ENCODE data around the gene DMAC2.

Gene DMAC2

DNA sequence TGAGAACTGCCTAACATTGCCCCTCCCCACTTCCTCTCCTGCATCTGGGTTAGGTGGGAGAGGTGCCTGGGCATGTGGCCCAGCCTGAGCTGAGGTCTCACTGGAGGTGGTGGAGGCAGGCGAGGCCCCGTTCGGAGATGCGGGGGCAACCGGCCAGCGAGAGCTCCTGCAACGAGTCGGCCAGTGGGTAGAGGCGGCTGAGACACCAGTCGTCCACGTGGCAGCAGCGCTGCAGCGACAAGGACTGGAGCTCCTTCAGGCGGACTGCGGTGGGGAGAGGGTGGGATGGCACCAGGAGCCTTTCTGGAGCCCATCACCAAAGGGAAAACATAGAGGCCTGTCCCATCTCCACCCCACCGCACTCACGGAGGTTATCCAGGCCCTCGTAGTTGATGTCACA lies 6.5 kb downstream of the DMAC2 start:
- peaks cover 0 to 17% (median 5%) of the 10 kb centered on the region in 5 donors for H3K4me1 ChIP-seq (ENCODE audit: control insufficient read depth in 5 of 5, insufficient read depth in 5 of 5, low read length in 5 of 5)
- H3K27ac ChIP-seq (ENCODE audit: low read depth, low read length): no peak overlapping the region
- H3K9me3 ChIP-seq (ENCODE audit: control insufficient read depth in 5 of 5, low read length in 5 of 5): no peaks in the 10 kb centered on the region
- H3K9ac ChIP-seq (ENCODE audit: low read length in 5 of 5): no peak overlapping the region
- H3K27me3 ChIP-seq (ENCODE audit: control insufficient read depth in 5 of 5, insufficient read depth in 4 of 5, low read length in 5 of 5): no peaks in the 10 kb centered on the region
- H3K4me3 ChIP-seq (ENCODE audit: low read depth in 1 of 5, low read length in 5 of 5): no peak overlapping the region
- peaks cover 0 to 46% (median 40%) of the 10 kb centered on the region in 5 donors for H3K36me3 ChIP-seq (ENCODE audit: control insufficient read depth in 5 of 5, insufficient read depth in 5 of 5, low read length in 5 of 5)

DNA sequence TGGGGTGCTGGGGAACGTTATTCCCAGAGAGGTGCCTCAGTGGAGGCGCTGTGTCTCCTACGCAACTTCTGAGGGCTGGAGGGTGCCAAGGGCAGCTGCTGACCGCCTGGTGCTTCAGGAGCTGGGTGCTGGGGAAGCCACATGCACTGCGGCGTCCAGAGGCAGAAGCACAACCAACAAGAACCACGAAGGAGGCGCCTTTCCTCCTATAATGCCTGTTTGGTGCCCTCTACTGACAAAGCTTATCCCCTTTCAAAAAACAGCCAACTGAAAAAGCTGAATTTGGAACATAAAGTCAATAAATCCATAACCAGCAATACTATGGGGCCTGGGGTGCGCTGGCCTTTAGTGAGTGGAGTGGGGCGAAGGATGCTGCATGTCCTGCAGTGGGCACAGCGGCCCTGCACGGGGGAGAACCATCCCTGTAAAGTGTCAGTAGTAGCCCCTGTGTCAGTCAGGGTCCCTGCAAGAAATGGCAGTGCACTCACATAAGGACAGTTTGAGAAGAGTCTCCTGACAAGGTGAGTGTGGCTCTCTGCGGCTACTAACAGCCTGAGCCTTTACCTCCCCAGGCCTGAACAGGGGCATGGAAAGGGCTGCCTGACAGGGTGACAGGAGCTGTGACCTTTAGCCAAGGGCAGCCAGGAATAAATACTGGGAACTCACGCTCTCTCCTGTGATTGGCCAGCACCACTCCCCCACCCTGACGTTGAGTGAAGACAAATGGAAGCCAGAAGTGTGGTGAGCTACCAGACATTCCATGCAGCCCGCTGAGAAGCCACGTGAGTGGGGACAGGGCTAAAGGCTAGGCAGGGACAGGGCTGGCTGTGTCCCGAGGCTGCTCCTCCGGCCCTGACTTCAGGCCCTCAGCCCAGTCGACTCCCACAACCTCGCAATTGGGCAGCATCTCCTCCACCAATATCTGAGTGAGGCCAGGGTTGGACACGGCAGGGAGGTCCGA lies 8.0 kb downstream of the DMAC2 start:
- Histone ChIP-seq H3K4me1 (ENCODE audit: control insufficient read depth in 5 of 5, insufficient read depth in 5 of 5, low read length in 5 of 5) (peaks cover 3 to 30% (median 16%) of the 10 kb centered on the region in 5 donors), H3K36me3 (ENCODE audit: control insufficient read depth in 5 of 5, insufficient read depth in 5 of 5, low read length in 5 of 5) (peaks cover 0 to 38% (median 34%) of the 10 kb centered on the region in 5 donors), H3K27me3 (ENCODE audit: control insufficient read depth in 5 of 5, insufficient read depth in 4 of 5, low read length in 5 of 5) (no peaks in the 10 kb centered on the region), H3K9ac (ENCODE audit: low read length in 5 of 5) (peak overlapping the region in 1 of 5 donors; percentile 20), H3K9me3 (ENCODE audit: control insufficient read depth in 5 of 5, low read length in 5 of 5) (no peaks in the 10 kb centered on the region), H3K27ac (ENCODE audit: low read depth, low read length) (no peak overlapping the region), H3K4me3 (ENCODE audit: low read depth in 1 of 5, low read length in 5 of 5) (no peak overlapping the region)

DNA sequence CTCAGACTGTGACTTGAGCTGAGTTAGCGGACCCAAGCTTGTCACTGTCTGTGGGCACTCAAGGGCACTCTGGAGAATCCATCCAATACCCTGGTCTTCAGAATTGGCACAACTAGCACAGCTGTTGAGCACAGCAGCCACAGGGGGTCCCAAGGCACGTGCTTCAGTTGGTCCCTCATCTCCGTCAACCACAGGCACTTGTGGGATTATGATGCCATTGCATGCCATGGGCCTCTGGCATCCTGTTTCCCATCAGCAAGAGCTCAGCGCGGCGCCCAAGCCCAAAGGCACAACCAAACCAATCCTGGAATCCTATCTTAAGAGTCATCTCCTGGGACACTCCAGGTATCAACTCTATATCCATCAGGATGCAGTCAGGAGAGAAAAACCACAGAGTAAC lies 8.8 kb downstream of the DMAC2 start:
- Histone ChIP-seq H3K27me3 (ENCODE audit: control insufficient read depth in 5 of 5, insufficient read depth in 4 of 5, low read length in 5 of 5) (no peaks in the 10 kb centered on the region), H3K9me3 (ENCODE audit: control insufficient read depth in 5 of 5, low read length in 5 of 5) (no peaks in the 10 kb centered on the region), H3K4me1 (ENCODE audit: control insufficient read depth in 5 of 5, insufficient read depth in 5 of 5, low read length in 5 of 5) (peaks cover 3 to 38% (median 24%) of the 10 kb centered on the region in 5 donors), H3K36me3 (ENCODE audit: control insufficient read depth in 5 of 5, insufficient read depth in 5 of 5, low read length in 5 of 5) (peaks cover 0 to 34% (median 33%) of the 10 kb centered on the region in 5 donors), H3K27ac (ENCODE audit: low read depth, low read length) (no peak overlapping the region), H3K9ac (ENCODE audit: low read length in 5 of 5) (no peak overlapping the region), H3K4me3 (ENCODE audit: low read depth in 1 of 5, low read length in 5 of 5) (no peak overlapping the region)

DNA sequence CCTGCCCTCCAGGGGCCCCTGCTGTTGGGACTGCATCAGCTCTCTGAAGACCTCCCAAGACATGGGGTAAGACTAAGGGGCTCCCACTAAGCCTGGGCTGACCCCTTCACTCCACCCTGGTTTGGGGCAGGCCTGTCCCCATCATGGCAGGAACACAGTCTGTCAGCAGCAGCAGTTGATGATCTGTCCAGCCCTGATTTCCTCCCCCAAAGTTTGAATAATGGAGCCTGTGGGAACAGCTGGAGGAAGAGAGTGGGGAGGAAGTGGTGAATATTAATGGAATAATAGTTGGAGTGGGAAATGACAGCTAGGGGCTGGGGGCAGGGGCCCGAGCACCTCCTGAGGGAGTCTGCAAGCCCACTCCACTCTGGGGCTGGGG lies 11.2 kb downstream of the DMAC2 start:
- peak overlapping the region in 2 of 5 donors; percentile 20 to 71 for H3K9ac ChIP-seq (ENCODE audit: low read length in 5 of 5)
- no peak overlapping the region for H3K27ac ChIP-seq (ENCODE audit: low read depth, low read length)
- peaks cover 3 to 47% (median 28%) of the 10 kb centered on the region in 5 donors for H3K4me1 ChIP-seq (ENCODE audit: control insufficient read depth in 5 of 5, insufficient read depth in 5 of 5, low read length in 5 of 5)
- no peaks in the 10 kb centered on the region for H3K9me3 ChIP-seq (ENCODE audit: control insufficient read depth in 5 of 5, low read length in 5 of 5)
- H3K27me3 ChIP-seq (ENCODE audit: control insufficient read depth in 5 of 5, insufficient read depth in 4 of 5, low read length in 5 of 5): no peaks in the 10 kb centered on the region
- peak overlapping the region in 3 of 5 donors; percentile 39 to 77 (median 52) for H3K4me3 ChIP-seq (ENCODE audit: low read depth in 1 of 5, low read length in 5 of 5)
- H3K36me3 ChIP-seq (ENCODE audit: control insufficient read depth in 5 of 5, insufficient read depth in 5 of 5, low read length in 5 of 5): peaks cover 0 to 54% (median 51%) of the 10 kb centered on the region in 5 donors

DNA sequence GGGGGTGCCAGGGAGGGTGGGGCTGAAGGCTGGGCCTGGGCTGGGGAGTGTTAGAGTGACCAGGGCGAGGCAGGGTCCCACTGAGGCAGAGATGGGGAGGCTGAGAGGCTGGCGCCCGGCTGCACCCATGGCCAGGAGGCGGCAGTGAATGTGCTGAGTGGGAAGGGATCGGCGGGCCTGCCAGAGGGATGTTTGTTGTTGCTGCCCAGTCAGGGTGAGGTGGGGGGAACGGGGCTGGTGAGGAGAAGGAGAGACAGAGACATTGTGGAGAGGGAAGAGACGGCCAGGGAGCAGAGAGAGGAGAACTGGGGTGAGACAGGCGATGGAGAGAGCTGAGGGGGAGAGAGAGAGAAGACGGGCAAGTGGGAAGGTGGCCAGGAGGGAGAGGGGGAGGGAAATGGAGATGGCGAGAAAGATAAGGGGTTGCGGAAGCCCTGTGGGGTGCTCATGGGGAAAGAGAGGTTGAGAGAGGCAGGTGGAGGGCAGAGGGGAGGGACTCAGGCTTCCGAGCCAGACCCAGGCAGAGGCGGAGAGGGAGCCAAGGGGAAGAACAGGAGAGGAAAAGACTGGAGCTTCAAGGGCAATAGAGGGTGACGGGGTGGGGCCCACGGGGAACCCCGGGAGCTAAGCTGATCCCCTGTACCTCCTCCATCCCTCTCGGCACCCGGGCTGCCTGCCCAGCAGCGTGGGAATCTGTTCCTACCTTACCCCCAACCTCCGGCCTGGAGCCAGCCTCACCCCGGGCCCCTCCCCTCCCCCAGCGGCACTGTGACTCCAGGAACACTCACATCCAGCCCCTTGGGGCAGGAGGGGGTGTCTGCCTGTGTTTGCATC lies 11.8 kb downstream of the DMAC2 start:
- Histone ChIP-seq H3K27ac (ENCODE audit: low read depth, low read length) (no peak overlapping the region), H3K9me3 (ENCODE audit: control insufficient read depth in 5 of 5, low read length in 5 of 5) (no peaks in the 10 kb centered on the region), H3K4me1 (ENCODE audit: control insufficient read depth in 5 of 5, insufficient read depth in 5 of 5, low read length in 5 of 5) (peaks cover 3 to 47% (median 28%) of the 10 kb centered on the region in 5 donors), H3K27me3 (ENCODE audit: control insufficient read depth in 5 of 5, insufficient read depth in 4 of 5, low read length in 5 of 5) (no peaks in the 10 kb centered on the region), H3K4me3 (ENCODE audit: low read depth in 1 of 5, low read length in 5 of 5) (peak overlapping the region; percentile 39 to 77 (median 62)), H3K9ac (ENCODE audit: low read length in 5 of 5) (peak overlapping the region in 3 of 5 donors; percentile 20 to 71 (median 44)), H3K36me3 (ENCODE audit: control insufficient read depth in 5 of 5, insufficient read depth in 5 of 5, low read length in 5 of 5) (peaks cover 0 to 53% (median 50%) of the 10 kb centered on the region in 5 donors)

DNA sequence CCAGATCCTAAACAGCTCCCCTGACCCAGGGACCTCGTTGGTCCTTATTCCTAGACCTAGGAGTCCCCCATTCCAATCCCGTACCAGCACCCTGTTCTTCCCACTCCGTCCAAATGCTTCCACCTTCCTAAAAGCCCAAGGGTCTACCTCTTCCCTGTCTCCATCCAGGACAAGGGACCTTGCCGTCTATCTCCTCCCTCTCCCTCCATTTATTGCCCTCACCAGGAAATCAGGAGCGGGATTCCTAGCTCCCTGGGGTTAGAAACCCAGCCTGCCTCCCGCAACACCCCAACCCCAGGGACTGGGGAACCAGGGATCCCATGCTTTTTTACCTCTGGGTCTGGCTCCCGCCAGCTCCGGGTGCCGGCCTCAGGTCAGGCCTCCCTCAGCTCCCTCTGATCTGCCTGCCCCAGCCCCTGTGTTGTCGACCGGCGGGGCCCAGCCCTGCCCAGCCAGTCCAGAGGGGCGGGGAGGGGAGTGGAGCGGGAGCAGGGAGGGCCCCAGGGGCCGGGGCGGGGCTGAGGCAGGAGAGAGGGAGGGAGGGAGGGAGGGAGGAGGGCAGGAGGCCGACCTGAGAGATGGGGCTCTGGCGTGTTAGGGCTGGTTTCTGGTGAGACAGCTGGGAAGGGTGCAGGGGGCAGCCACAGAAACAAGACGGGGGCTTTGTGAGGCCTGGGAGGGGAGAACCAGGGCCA lies 12.6 kb downstream of the DMAC2 start, which contains the start of gene B3GNT8:
Gene B3GNT8 (minus strand): TSS at position 423 of the 695 bp plus-strand sequence. CDS start 596 bp downstream, outside the sequence.
- Histone ChIP-seq H3K9me3 (ENCODE audit: control insufficient read depth in 5 of 5, low read length in 5 of 5) (no peaks in the 10 kb centered on the region), H3K27me3 (ENCODE audit: control insufficient read depth in 5 of 5, insufficient read depth in 4 of 5, low read length in 5 of 5) (no peaks in the 10 kb centered on the region), H3K36me3 (ENCODE audit: control insufficient read depth in 5 of 5, insufficient read depth in 5 of 5, low read length in 5 of 5) (peaks cover 0 to 53% (median 50%) of the 10 kb centered on the region in 5 donors), H3K4me1 (ENCODE audit: control insufficient read depth in 5 of 5, insufficient read depth in 5 of 5, low read length in 5 of 5) (peaks cover 3 to 47% (median 28%) of the 10 kb centered on the region in 5 donors), H3K4me3 (ENCODE audit: low read depth in 1 of 5, low read length in 5 of 5) (peak within 1 kb of the TSS; percentile 62 to 83 (median 70)), H3K9ac (ENCODE audit: low read length in 5 of 5) (peak within 1 kb of the TSS; percentile 52 to 91 (median 74)), H3K27ac (ENCODE audit: low read depth, low read length) (no peak within 1 kb of the TSS)

DNA sequence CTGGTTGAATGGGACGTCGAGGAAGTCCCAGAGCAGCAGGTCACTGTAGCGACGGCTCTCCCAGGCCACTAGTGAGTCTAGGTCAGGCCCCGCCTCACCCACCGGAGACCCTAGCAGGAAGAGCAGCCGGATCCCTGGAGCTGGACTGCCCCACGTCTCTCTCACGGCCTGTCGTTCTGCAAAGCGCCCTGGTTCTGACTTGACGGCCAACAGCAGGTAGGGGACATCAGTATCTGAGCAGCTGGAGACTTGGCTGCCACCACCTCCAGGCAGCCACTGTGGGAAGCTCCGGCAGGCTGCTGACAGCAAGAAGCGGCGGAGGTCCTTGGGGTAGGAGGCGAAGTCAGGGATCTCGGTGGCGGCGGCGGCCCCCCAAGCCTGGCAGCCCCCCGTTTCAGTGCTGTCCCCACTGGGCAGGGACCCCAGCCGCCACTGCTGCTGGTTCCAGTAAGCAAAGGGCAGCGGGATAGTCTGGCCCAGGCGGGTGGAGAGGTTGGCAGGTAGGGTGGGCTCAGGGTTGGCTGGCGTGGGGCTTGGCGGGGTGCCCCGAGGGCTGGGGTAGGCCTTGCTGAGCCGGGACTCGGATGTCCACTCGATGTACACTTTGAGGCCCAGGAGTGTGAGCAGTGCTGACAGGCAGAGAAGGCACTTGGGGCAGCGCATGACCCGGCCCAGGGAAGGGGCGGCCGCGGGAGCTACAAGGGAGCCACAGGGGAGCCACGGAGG lies 13.4 kb downstream of the DMAC2 start:
- Histone ChIP-seq H3K9me3 (ENCODE audit: control insufficient read depth in 5 of 5, low read length in 5 of 5) (no peaks in the 10 kb centered on the region), H3K36me3 (ENCODE audit: control insufficient read depth in 5 of 5, insufficient read depth in 5 of 5, low read length in 5 of 5) (peaks cover 0 to 53% (median 47%) of the 10 kb centered on the region in 5 donors), H3K27me3 (ENCODE audit: control insufficient read depth in 5 of 5, insufficient read depth in 4 of 5, low read length in 5 of 5) (no peaks in the 10 kb centered on the region), H3K4me3 (ENCODE audit: low read depth in 1 of 5, low read length in 5 of 5) (peak overlapping the region in 4 of 5 donors; percentile 62 to 77 (median 67)), H3K27ac (ENCODE audit: low read depth, low read length) (no peak overlapping the region), H3K9ac (ENCODE audit: low read length in 5 of 5) (peak overlapping the region; percentile 52 to 91 (median 74)), H3K4me1 (ENCODE audit: control insufficient read depth in 5 of 5, insufficient read depth in 5 of 5, low read length in 5 of 5) (peaks cover 3 to 49% (median 28%) of the 10 kb centered on the region in 5 donors)

DNA sequence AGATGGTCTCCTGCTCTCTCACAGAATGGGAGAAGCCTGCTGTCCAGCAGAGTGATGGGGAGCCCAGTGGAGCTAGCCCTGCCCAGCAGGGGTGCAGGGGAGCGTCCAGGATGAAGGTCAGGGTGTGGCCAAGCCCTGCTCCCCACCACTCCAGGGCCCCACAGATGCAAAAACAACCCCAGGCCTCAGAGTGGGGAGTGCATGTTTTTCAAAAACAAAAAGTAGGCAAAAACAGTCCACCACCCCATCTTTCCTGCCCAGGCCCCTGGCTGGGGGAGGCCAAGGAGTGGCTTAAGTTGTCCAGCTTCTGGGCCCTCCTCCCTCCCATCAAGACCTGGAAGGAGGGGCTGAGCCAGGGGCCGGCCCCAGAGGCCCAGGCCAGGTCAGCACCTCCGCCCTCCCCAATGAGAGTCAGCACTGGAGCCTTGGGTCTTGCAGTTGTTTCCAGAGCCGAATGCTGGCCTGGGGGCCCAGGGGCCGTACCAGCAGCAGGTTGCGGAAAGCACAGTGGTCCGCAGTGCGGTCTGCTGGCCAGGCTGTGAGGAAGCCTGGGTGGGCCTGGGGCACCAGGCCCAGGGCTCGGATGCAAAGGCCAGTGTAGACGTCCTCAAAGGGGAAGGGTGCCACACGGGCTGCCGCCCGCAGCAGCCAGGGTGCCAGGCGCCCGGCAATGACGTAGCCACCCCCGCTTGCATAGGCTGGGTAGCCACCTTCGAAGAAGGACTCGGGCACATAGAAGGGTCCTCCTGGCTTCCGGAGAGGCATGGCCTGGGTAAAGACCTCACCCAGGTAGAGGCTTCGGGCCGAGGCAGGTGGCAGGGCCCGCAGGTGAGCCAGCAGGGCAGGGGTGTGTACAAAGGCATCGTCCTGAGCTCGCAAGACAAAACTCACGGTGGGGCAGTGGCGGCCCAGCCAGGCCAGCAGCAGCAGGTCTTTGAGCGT lies 14.3 kb downstream of the DMAC2 start:
- H3K36me3 ChIP-seq (ENCODE audit: control insufficient read depth in 5 of 5, insufficient read depth in 5 of 5, low read length in 5 of 5): peaks cover 0 to 54% (median 47%) of the 10 kb centered on the region in 5 donors
- H3K9me3 ChIP-seq (ENCODE audit: control insufficient read depth in 5 of 5, low read length in 5 of 5): no peaks in the 10 kb centered on the region
- H3K27me3 ChIP-seq (ENCODE audit: control insufficient read depth in 5 of 5, insufficient read depth in 4 of 5, low read length in 5 of 5): no peaks in the 10 kb centered on the region
- no peak overlapping the region for H3K27ac ChIP-seq (ENCODE audit: low read depth, low read length)
- H3K4me3 ChIP-seq (ENCODE audit: low read depth in 1 of 5, low read length in 5 of 5): peak overlapping the region in 1 of 5 donors; percentile 6
- peak overlapping the region in 1 of 5 donors; percentile 17 for H3K9ac ChIP-seq (ENCODE audit: low read length in 5 of 5)
- peaks cover 3 to 53% (median 31%) of the 10 kb centered on the region in 5 donors for H3K4me1 ChIP-seq (ENCODE audit: control insufficient read depth in 5 of 5, insufficient read depth in 5 of 5, low read length in 5 of 5)
